ENCODE data around the gene PITPNM3. TPM values are rescaled to one million over a fixed set of nuclear protein-coding genes. Genes with fewer than 3 reads are reported as not detected.

Gene PITPNM3
- polyA plus RNA-seq, 1 donor from 2014 or later, result not detected

DNA sequence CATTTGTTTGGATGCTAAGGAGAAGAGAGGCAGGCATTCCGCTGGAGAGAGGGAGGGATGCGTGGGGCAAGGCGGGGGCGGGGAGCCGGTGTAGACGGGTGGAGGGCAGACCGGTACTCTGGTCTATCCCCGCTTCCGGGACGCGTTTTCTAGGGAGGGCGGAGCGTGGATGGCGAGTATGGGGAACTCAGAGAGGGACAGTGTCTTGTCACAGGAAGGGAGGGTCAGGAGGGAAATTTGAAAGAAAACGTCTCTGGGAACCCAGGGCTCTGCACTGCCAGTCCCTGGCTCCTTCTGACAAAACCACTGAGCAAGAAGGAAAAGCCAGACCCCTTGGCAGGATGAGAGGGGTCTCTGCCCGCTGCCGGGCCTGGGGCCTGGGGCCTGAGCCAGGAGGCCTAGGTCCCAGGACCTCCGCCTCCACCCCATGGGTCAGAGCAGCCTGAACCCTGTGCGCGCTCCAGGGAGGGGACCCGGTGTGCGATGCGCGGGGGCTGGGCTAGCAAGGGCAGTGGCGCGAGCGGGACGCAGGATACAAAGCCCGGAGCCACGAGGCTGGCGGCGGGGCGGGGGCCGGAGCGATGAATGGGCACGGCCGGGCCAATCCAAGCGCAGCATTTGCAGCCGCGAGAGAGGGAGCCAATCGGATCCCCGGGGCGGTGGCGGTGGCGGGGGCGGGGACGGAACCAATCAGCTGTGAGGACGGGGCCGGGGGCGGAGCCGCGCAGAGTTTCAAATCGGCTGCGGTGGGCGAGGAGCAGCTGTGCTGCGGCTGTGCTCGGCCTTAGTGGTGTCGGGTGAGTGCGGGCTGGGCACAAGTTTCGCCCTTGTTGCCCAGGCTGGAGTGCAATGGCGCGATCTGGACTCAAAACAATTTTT is 112.4 kb downstream of the PITPNM3 start, which contains the start of gene PIMREG:
Gene PIMREG, plus strand, starts transcription at position 764 of the 879 bp plus-strand sequence. CDS start 656 bp downstream, outside the sequence.
- Mint-ChIP-seq H3K4me1 (peaks cover 8 to 12% (median 9%) of the 10 kb centered on the region in 3 donors), H3K27ac (peak within 1 kb of the TSS; percentile 65 to 88 (median 69)), H3K9me3 (no peaks in the 10 kb centered on the region), H3K4me3 (peak within 1 kb of the TSS; percentile 86 to 96 (median 91)), H3K36me3 (peaks cover 1% of the 10 kb centered on the region), H3K27me3 (peaks cover 2% of the 10 kb centered on the region)

DNA sequence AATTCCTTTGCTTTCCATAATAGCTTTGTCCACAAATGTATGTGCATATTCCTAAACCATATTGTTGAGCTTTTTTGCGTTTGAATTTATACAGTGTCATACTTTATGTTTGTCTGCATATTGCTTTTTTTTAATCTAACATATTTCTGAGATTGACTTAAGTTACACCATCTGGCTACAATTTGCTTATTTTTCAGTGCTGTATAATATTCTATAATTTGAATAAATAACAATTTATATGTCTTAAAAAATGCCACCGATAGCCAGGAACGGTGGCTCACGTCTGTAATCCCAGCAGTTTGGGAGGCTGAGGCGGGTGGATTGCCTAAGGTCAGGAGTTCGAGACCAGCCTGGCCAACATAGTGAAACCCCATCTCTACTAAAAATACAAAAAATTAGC is 113.6 kb downstream of the PITPNM3 start:
- Mint-ChIP-seq H3K27ac (no peak overlapping the region), H3K4me1 (peaks cover 8 to 12% (median 9%) of the 10 kb centered on the region in 3 donors), H3K36me3 (peaks cover 1% of the 10 kb centered on the region), H3K27me3 (peaks cover 5% of the 10 kb centered on the region), H3K9me3 (no peaks in the 10 kb centered on the region), H3K4me3 (peak overlapping the region in 2 of 4 donors; percentile 22 to 90)

DNA sequence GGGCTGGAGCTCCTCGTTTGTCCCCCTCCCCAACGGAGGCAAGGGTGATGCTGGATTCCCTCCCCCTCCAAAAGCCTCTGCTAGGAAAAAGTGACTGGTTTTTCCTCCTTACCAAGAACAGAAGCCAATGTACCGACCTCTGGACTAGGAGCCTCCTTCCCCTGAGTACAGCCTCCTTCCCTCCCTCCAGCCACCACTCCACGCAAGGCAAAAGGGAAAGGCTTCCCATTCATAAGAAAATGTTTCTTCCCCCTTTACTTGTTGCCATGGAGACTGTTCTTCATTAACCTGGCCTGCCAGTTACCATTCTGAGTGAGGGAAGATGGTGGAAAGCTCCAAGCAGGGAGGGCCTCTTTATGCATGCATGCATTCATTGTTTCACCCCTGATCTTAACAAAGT is 116.4 kb downstream of the PITPNM3 start:
- no peak overlapping the region for H3K27ac Mint-ChIP-seq
- no peak overlapping the region for H3K4me3 Mint-ChIP-seq
- H3K27me3 Mint-ChIP-seq, result peaks cover 15% of the 10 kb centered on the region
- peaks cover 1% of the 10 kb centered on the region for H3K36me3 Mint-ChIP-seq
- H3K4me1 Mint-ChIP-seq, result peaks cover 8 to 12% (median 11%) of the 10 kb centered on the region in 3 donors
- no peaks in the 10 kb centered on the region for H3K9me3 Mint-ChIP-seq

DNA sequence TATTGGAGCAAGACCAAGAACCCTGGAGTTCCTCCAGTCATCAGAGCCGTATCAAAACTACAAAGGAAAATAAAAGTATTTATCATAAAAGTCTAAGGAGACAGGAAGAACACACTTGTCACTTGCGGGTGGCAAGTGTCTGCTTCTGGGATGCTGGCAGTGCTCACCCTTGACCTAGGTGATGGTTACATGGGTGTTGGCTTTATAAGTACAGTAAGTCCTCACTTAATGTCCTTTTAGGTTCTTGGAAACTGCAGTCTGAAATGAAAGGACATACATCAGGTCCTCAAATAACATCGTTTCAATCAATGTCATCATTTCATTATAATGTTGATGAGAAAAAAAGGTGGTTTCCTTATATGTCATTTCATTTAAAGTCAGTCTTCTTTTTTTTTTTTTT is 118.4 kb downstream of the PITPNM3 start:
- H3K36me3 Mint-ChIP-seq, result no peaks in the 10 kb centered on the region
- H3K4me3 Mint-ChIP-seq, result no peak overlapping the region
- no peak overlapping the region for H3K27ac Mint-ChIP-seq
- H3K4me1 Mint-ChIP-seq, result peaks cover 0 to 2% (median 0%) of the 10 kb centered on the region in 3 donors
- H3K9me3 Mint-ChIP-seq, result no peaks in the 10 kb centered on the region
- H3K27me3 Mint-ChIP-seq, result peaks cover 20% of the 10 kb centered on the region

DNA sequence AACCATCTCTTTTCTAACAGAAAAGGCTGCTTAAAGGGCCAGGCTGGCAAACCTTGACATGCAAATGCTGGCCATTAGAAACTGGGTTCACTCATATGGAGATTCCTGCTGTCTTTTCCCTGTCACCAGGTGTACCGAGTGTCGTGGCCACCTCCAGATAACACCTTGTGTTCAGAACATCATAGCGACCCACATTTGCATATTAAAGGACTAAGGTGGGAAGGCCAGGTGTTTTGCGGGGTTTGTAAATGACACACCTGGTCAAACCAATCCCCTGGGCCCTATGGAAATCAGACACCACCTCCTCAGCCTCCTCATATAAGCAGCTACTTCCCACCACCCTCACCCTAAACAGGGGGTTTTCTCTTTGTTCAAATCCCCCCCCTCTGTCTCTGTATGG is 118.9 kb downstream of the PITPNM3 start:
- Mint-ChIP-seq H3K9me3 (no peaks in the 10 kb centered on the region), H3K27me3 (peaks cover 20% of the 10 kb centered on the region), H3K4me1 (peaks cover 0 to 2% (median 0%) of the 10 kb centered on the region in 3 donors), H3K36me3 (no peaks in the 10 kb centered on the region), H3K27ac (no peak overlapping the region), H3K4me3 (no peak overlapping the region)

DNA sequence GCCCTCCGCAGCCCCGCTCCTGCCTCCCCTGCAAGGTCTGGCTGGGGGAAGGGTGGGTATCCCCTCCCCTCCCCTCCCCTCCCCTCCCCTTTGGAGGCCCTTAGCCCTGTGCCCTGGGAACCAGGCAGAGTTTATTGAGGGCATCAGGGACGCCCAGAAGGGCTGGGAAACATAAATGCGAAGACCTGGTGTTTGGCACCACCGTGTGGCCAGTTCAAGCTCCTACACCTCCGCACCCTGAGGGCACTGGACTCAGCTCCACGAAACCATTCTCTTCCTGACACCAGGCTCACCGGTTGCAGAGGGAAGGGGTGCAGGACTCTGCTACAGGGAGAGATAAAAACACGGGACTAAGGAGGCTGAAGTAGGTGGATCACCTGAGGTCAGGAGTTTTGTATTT is 120.4 kb downstream of the PITPNM3 start:
- H3K36me3 Mint-ChIP-seq, result peaks cover 4% of the 10 kb centered on the region
- H3K4me1 Mint-ChIP-seq, result peaks cover 0 to 4% (median 2%) of the 10 kb centered on the region in 3 donors
- H3K9me3 Mint-ChIP-seq, result peaks cover 0 to 7% (median 4%) of the 10 kb centered on the region in 3 donors
- no peak overlapping the region for H3K27ac Mint-ChIP-seq
- H3K4me3 Mint-ChIP-seq, result no peak overlapping the region
- peaks cover 20% of the 10 kb centered on the region for H3K27me3 Mint-ChIP-seq

DNA sequence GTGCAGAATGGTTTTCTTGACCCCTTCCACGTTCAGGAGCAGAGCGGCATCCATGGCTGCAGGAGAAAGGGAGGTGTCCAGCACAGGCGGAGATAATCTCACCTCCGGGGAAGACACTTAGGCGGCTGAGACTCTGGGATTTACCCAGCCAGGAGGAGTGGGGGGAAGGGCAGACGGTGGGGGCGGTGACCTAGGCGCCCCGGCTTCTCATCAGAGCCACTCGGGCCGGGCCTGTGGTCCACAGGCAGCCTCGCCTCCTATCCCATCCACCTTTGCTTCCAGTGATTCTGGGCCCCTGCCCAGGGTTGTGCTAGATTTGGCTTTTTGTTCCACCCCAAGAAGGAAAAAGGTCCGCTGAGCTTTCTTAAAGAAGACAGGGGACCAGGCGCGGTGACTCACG is 121.3 kb downstream of the PITPNM3 start, which contains the start of gene AIPL1:
Gene AIPL1, minus strand, starts transcription at position 71 of the 400 bp plus-strand sequence. Its CDS starts 17 bp downstream, at position 54.
- H3K4me1 Mint-ChIP-seq, result peaks cover 0 to 4% (median 2%) of the 10 kb centered on the region in 3 donors
- H3K9me3 Mint-ChIP-seq, result peaks cover 3 to 7% (median 4%) of the 10 kb centered on the region in 3 donors
- no peak within 1 kb of the TSS for H3K4me3 Mint-ChIP-seq
- H3K27me3 Mint-ChIP-seq, result peaks cover 20% of the 10 kb centered on the region
- H3K36me3 Mint-ChIP-seq, result peaks cover 7% of the 10 kb centered on the region
- H3K27ac Mint-ChIP-seq, result no peak within 1 kb of the TSS

DNA sequence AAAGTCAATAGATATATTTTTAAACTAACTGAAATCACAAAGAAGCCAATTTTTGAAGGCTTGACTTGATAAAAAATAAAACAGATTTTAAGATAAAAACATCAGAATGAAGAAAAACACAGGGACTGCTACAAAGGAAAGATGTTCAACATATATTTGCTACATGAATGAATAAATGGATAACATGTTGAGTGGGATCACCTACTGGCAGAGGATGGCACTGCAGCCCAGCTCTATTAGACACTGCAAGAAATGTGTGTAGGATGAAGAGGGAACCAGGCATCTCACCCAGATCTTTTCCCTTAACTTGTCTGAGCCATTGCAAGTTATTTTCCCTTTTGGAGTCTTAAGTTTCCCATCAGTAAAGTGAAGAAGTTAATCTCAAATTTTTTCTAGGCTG is 125.6 kb downstream of the PITPNM3 start:
- Mint-ChIP-seq H3K4me1 (peaks cover 8 to 13% (median 10%) of the 10 kb centered on the region in 3 donors), H3K9me3 (peaks cover 3 to 7% (median 7%) of the 10 kb centered on the region in 3 donors), H3K27me3 (peaks cover 7% of the 10 kb centered on the region), H3K36me3 (peaks cover 7% of the 10 kb centered on the region), H3K27ac (no peak overlapping the region), H3K4me3 (no peak overlapping the region)

DNA sequence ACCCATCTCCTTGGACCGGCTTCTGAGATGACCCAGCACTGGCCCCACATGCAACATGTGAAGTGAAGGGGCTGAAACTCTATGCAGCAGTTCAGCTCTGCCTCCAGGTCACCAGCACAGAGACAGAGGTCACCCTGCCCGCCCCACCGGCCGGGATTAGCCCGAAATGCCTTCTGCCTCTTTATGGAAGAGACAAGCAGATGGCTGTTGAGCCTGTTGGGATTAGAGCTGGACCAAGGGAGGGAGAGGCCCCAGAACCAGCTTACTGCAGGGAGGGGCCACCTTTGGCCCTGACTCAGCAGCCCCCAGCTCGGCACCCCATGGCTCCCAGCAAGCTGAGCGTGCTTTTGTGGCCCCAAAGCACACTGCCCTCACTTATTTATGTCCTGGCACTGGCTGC is 127.1 kb downstream of the PITPNM3 start:
- peaks cover 8 to 13% (median 10%) of the 10 kb centered on the region in 3 donors for H3K4me1 Mint-ChIP-seq
- H3K27ac Mint-ChIP-seq, result no peak overlapping the region
- H3K9me3 Mint-ChIP-seq, result peaks cover 3 to 7% (median 7%) of the 10 kb centered on the region in 3 donors
- H3K4me3 Mint-ChIP-seq, result no peak overlapping the region
- H3K27me3 Mint-ChIP-seq, result peaks cover 6% of the 10 kb centered on the region
- peaks cover 7% of the 10 kb centered on the region for H3K36me3 Mint-ChIP-seq

DNA sequence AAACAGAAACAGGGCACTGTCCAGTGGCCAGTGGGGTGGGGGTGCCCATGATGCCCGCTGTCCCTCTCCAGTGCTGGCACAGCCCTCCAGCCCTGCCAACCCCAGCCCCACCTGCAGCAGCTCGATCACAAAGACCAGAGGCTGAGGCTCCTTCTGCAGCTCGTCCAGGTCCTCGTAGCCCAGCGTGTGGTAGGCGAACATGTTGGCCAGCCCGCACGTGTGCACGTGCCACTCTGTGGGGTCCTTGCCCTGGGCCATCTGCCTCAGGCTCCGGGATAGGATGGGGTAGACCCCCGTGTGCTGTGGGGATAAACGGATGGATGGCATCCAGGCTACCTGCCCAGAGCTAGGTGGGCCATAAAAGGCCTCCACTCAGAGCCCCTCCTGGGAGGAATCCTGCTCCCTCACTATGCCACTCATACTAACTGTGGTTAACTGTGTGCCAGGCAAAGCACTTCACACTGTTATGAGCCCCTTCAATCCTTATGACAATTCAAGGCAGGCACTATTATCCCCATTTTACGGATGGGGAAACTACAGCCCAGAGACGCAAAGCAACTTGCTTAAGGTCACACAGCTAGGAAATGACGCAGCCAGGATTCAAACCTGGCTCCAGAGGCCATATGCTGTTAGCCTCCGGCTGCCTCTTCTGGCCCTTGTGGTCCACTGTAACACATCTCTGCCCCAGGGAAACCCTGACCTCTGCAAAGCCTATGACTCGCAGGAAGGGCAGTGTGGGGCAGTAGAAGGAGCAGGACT is 128.0 kb downstream of the PITPNM3 start:
- H3K27ac Mint-ChIP-seq, result no peak overlapping the region
- H3K27me3 Mint-ChIP-seq, result peaks cover 2% of the 10 kb centered on the region
- peaks cover 8 to 13% (median 10%) of the 10 kb centered on the region in 3 donors for H3K4me1 Mint-ChIP-seq
- H3K9me3 Mint-ChIP-seq, result peaks cover 3 to 7% (median 7%) of the 10 kb centered on the region in 3 donors
- no peak overlapping the region for H3K4me3 Mint-ChIP-seq
- H3K36me3 Mint-ChIP-seq, result peaks cover 7% of the 10 kb centered on the region

DNA sequence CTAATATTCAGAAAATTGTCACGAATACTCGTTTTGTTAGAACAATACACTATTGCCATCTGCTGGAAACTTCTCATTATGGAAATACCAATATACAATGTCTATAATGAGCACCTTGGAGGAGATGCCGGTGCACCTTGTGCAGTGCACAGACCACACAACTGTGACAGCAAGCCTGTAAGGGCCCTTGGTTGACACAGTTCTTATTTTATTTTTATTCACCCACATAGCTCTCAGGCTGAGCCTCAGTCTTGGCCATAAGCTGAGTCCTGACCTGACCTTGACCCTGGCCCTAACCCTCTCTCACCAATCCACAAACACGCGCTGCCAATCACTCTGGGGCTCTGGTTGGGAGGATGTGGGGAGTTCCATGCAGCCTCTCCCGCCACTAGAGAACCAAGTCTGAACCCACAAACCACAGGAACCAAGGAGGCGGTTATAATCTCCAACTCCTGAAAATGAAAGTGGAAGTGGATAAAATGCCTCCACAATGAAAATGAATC is 129.0 kb downstream of the PITPNM3 start:
- peaks cover 2% of the 10 kb centered on the region for H3K27me3 Mint-ChIP-seq
- no peak overlapping the region for H3K27ac Mint-ChIP-seq
- peaks cover 8 to 13% (median 11%) of the 10 kb centered on the region in 3 donors for H3K4me1 Mint-ChIP-seq
- H3K4me3 Mint-ChIP-seq, result peak overlapping the region in 3 of 4 donors; percentile 4 to 16 (median 14)
- H3K9me3 Mint-ChIP-seq, result peaks cover 3 to 7% (median 7%) of the 10 kb centered on the region in 3 donors
- peaks cover 7% of the 10 kb centered on the region for H3K36me3 Mint-ChIP-seq

DNA sequence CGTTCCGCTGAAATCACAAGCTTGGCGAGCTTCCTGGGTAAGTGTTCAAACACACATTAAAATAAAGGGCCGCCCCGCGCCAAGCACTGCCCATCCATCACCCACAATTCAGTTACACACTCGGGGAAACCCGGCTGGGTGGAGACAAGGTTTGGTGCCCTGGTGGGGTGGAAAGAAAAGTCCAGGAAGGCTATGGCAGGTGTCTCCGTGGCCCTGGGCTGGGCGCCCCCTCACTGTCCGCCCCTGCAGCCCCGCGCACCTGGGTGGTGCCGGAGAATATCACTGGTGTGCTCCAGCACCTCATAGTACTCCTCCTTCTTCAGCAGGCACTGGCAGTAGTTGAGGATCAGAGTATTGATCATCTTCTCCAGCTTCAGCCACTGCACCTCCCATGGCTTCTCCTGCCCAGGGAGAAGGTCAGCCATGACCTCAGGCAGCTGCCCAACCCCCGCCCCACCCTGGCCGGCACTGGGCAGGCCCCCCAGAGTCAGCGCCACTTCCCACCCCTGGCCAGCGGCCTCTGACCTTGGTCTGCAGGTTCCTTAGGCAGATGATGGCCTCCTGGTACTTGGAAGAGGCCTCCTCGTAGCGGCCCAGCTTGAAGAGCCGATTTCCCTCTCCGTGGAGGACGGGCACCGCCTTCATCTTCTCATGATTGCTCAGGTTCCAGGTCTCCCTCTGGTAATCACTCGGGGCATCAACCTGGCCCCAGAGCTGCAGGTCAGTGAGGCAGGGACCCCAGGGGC is 129.8 kb downstream of the PITPNM3 start:
- peaks cover 2% of the 10 kb centered on the region for H3K27me3 Mint-ChIP-seq
- peaks cover 8 to 13% (median 10%) of the 10 kb centered on the region in 3 donors for H3K4me1 Mint-ChIP-seq
- H3K9me3 Mint-ChIP-seq, result peaks cover 3 to 5% (median 3%) of the 10 kb centered on the region in 3 donors
- H3K36me3 Mint-ChIP-seq, result peaks cover 5% of the 10 kb centered on the region
- H3K27ac Mint-ChIP-seq, result no peak overlapping the region
- H3K4me3 Mint-ChIP-seq, result no peak overlapping the region

DNA sequence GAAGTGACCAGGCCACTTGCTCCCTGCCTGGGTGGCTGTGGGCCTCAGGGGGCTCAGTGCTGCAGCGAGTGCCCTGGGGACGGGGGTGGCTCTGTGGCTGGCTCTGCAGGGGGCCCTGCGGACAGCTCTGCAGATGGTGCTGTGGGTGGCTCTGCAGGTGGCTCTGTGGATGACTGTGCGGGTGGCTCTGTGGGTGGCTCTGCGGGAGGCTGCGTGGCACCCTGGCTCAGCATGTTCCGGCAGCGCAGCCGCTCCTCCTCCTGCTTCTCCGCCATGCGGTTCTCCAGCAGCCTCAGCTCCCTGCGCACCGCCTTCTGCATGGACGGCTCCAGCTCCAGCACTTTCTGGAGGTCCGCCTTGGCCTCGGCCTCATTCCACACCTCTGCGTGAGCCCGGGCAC is 130.9 kb downstream of the PITPNM3 start:
- H3K4me1 Mint-ChIP-seq, result peaks cover 8 to 13% (median 8%) of the 10 kb centered on the region in 3 donors
- H3K4me3 Mint-ChIP-seq, result no peak overlapping the region
- H3K27me3 Mint-ChIP-seq, result peaks cover 2% of the 10 kb centered on the region
- H3K27ac Mint-ChIP-seq, result peak overlapping the region in 1 of 3 donors; percentile 39
- no peaks in the 10 kb centered on the region for H3K36me3 Mint-ChIP-seq
- peaks cover 0 to 2% (median 0%) of the 10 kb centered on the region in 3 donors for H3K9me3 Mint-ChIP-seq

DNA sequence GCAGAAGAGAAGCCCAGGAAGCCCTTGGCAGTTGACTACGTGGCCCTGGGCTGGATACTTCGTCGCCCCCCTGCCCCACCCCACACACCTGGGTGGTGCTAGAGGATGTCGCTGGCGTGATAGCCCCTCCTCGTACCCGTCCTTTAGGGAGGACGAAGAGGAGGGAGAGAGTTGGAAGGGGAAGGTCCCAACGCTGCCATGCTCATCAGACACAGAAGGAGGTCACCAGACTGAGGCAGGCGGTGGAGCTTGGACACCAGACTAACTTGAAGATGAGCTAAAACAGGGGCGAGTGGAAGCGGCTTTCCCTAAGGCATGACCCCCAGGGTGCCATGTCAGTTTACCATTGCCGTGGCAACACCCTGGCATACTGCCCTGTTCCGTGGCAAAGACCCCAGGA is 132.4 kb downstream of the PITPNM3 start:
- Mint-ChIP-seq H3K4me3 (no peak overlapping the region), H3K36me3 (no peaks in the 10 kb centered on the region), H3K27me3 (peaks cover 2% of the 10 kb centered on the region), H3K4me1 (peaks cover 8 to 13% (median 8%) of the 10 kb centered on the region in 3 donors), H3K27ac (no peak overlapping the region), H3K9me3 (no peaks in the 10 kb centered on the region)

Measured in IgD-negative memory B cell (primary cell).